MV-4-11 (cell line): Measurements from ENCODE around the gene FGD3.
A peak's percentile ranks its signal among the peaks of the same experiment; 100 is the strongest.

Source experiments
- DNase-seq: peaks from one replicate; lab custom pipeline; 2025; lab: John Stamatoyannopoulos, UW

FGD3 gene

DNA sequence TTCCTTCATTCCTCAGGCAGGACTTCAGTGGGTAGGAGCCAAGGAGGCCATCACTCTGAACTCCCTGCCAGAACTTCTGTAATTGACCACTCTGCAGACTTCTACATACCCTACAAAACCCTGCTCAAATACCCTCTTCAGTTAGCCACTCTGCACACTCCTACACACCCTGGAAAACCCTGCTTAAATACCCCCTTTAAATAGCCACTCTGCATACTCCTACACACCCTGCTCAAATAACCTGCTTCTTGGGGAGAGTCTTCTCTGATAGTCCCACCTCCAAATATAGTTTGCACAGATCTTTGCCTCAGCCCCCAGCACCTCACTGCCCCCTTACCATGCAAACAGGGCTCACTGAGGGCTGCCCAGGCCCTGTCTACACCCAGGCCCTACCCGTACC is 130.0 kb downstream of the FGD3 start:
- DNase-seq: no peak

DNA sequence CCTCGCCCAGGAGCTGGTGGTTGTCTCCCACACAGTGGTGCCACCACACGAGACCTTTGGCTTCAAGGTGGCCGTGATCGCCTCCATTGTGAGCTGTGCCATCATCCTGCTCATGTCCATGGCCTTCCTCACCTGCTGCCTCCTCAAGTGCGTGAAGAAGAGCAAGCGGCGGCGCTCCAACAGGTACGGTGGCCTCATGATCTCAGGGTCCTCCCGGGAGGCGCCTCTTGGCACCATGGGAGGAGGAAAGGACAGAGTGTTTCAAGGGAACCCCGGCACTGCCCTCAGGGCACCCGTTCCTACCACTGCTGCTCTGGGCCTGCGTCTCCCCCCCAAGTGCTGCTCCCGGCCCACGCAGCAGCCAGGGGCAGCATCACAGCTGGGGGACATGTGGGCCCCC is 130.5 kb downstream of the FGD3 start:
- DNase-seq: no peak

DNA sequence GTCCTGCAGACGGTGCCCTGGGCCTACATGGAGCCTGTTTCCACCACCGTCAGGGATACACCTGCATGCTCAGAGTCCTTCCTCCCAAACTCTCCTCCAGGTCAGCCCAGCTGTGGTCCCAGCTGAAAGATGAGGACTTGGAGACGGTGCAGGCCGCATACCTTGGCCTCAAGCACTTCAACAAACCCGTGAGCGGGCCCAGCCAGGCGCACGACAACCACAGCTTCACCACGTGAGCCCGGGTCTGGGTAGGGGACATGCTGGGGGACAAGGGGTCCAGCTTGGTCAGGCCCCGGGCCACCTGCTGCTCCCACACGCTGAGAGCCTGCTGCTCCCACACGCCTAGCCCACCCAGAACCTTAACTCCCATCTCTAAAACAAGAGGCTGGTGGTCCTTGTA is 132.0 kb downstream of the FGD3 start:
- DNase-seq: no peak

DNA sequence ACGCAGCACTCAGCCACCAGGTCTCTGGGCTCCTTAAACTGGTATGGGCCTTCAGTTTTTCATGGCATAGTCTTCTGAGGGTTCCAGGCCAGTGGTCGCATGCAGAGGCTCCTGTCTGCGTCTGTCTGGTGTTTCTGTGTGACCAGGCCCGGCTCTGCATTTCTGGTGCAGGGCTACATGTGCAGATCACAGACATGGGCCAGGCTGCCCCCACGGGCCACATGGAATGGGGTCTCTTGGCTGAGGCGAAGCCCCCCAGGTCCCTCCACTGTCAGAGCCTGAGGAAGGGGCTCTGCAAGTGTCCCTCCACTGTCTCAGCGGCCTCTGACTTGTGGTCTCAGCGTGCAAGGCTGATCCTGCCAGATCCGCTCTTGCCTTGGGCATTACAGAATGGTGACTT is 133.1 kb downstream of the FGD3 start:
- no peak for DNase-seq

DNA sequence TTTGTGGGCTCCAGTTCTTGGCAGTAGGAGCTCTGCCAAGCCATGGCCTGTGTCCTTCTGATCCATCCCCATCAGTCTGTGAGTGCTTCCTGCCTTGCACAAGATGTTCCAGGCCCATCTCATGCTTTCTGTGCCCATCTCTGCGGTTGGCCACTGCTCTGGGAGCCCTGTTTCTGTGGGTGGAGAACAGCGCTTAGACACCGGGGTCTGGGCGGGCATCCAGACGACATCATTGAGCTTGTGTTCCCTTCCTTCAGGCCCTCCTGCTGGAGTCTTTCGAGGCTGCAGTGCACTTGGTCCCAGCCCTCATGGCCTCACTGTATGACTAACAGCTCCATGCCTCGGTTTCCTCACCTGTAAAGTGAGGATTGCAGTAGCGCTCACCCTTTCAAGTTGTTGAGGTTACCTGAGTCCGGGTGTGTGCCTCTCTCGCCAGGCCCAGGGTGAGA is 133.8 kb downstream of the FGD3 start:
- DNase-seq: no peak

DNA sequence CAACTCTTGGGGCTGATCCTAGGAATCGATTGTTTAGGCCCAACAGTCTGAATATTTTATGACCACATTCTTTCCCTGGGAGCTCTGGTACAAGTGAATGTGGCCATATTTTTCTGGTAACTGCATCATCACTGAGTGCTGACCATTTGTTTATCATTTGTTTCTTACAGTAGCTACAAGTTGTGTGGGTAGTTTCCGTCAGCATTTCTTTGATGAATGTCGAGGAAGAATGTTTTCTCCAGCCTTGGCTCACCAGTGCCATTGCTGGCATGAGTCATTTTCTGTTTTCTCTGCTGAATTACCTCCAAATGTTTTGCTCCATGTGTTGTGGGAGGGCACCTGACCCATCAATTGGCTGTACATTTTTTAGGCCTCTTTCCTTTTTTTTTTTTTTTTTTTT is 134.6 kb downstream of the FGD3 start:
- no peak for DNase-seq

DNA sequence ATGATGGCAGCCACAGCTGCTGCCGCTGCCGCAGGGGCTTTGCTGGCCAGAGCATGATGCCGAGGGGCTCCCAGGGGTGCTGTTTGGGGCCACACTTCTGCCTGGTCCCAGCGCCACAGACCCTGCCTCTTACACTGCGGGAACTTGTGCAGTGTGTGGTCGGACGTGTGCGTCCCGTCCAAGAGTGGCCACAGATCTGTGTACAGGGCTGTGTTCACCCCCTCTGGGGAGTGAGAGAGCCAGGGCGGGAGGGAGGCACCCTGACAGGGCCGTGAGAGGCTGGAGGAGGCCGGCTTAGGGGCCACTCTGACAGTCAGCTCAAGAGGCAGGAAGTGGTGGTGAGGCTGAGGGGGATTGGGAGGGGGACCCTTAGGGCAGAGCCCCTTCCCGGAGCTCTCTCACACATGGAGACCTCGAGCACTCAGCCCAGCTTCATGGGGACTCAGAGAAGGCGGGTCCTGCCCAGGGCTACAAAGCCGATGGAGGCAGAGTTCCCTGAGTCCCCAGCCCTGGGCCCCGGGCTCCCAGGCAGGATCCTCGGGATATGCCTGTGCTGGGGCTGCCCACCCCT is 135.6 kb downstream of the FGD3 start:
- no peak for DNase-seq

DNA sequence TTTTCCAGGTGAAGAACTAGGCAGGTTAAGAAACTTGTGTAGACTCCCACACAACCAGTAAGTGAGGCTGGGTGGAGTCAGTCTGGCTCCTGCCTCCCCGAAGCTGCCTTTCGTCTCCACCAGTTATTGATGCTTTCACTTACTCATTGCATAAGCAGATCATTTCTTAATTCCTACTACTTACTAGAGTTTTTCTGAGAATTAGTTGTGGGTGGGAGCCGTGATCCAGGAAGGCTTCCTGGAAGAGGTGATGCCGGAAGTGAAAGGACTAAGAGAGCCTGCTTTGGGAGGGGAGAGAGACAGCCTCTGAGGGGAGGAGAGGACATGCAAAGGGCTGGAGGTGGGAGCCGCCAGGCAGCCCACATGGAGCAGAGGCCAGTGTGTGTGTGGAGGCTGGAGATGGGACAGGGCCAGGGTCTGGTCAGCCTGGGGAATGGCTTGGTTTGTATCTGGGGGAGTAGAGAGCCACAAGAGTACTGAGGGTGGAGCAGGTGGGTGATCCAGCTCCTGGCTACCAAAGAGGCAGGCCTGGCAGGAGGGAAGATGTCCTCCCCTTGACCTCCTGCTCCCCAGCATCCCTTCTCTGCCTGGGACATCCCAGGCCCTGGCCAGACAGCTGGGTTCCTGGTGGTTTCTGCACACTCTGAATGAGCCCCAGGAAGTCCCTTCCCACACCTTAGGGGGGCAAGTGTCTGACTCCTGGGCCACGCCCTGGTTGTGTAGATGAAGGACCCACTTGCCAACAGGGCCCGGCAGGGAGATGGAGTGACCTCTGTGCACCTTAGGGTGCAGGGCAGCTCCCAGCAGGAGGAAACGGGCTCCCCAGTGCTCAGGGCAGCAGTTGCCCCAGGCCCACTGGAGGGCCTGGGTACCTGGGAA is 136.5 kb downstream of the FGD3 start:
- peak; percentile 57 for DNase-seq

DNA sequence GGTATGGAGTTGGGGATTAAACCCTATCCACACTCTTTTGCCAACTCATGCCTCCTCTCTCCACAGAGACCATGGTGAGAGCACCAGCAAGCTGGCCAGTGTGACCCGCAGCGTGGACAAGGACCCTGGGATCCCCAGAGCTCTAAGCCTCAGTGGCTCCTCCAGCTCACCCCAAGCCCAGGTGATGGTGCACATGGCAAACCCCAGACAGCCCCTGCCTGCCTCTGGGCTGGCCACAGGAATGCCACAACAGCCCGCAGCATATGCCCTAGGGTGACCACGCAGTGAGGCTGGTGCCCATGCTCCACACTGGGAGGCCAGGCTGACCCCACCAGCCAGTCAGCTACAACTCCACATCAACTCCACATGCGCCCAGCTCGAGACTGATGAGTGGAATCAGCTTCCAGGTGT is 137.2 kb downstream of the FGD3 start:
- no peak for DNase-seq

DNA sequence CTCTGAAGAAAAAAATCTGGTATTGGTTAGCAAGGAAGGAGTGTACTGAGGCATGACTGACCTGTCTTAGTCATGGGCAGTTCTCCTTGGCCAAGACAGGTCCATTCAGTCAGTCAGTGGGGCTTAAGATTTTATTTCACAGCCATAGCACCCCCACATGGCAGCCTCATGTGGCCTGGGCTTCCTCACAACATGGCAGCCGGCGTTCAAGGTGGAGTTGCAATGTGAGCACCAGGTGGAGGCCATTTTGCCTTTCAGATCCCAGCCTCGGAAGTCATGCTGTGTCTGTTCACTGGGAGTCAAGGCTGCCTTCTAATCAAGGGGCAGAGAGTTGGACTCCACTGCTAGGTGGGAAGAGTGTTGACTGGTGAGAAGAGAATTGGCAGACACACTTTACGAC is 138.4 kb downstream of the FGD3 start:
- no peak for DNase-seq
